Activated naive CD8-positive, alpha-beta T cell treated with anti-CD3 and anti-CD28 coated beads for 36 hours (primary cell): ENCODE measurements around the gene CTNND2. TPM values are rescaled to one million over a fixed set of nuclear protein-coding genes. Genes with fewer than 3 reads are reported as not detected.

Source experiments
- DNase-seq: peaks from one replicate; pipeline ENCODE4 v3.0.0; 2021
- H3K27ac Mint-ChIP-seq: one replicate; pipeline ENCODE4 v1.8.0; 2022; ENCODE audit warnings: mild to moderate bottlenecking, moderate library complexity, mixed read lengths
- H3K27me3 Mint-ChIP-seq: one replicate; pipeline ENCODE4 v1.8.0; 2022; ENCODE audit warnings: mild to moderate bottlenecking, mixed read lengths
- H3K36me3 Mint-ChIP-seq: one replicate; pipeline ENCODE4 v1.8.0; 2021; ENCODE audit warnings: mild to moderate bottlenecking, mixed read lengths
- H3K4me1 Mint-ChIP-seq: one replicate; pipeline ENCODE4 v1.8.0; 2021; ENCODE audit warnings: mixed read lengths
- H3K4me3 Mint-ChIP-seq: one replicate; pipeline ENCODE4 v1.8.0; 2022; ENCODE audit warnings: mild to moderate bottlenecking, moderate library complexity, mixed read lengths
- H3K9me3 Mint-ChIP-seq: one replicate; pipeline ENCODE4 v1.8.0; 2022; ENCODE audit warnings: mixed read lengths
- total RNA-seq, 2 experiments: library from RNA; stranded (reverse); gene quantifications; one replicate each; pipeline ENCODE4 v1.2.3, GENCODE V29; 2021

Gene CTNND2
- total RNA-seq, 2 experiments from 2014 or later, result not detected

- Mint-ChIP-seq H3K36me3 (no peaks in the 10 kb centered on the region), H3K27ac (no peak overlapping the region), H3K4me1 (peaks cover 8% of the 10 kb centered on the region), H3K4me3 (no peak overlapping the region), H3K27me3 (peaks cover 64% of the 10 kb centered on the region), H3K9me3 (no peaks in the 10 kb centered on the region)
- DNase-seq, result no peak
These were observed 518.3 kb downstream of the CTNND2 start for GRCh38 chr5:11385901-11386293.

DNA sequence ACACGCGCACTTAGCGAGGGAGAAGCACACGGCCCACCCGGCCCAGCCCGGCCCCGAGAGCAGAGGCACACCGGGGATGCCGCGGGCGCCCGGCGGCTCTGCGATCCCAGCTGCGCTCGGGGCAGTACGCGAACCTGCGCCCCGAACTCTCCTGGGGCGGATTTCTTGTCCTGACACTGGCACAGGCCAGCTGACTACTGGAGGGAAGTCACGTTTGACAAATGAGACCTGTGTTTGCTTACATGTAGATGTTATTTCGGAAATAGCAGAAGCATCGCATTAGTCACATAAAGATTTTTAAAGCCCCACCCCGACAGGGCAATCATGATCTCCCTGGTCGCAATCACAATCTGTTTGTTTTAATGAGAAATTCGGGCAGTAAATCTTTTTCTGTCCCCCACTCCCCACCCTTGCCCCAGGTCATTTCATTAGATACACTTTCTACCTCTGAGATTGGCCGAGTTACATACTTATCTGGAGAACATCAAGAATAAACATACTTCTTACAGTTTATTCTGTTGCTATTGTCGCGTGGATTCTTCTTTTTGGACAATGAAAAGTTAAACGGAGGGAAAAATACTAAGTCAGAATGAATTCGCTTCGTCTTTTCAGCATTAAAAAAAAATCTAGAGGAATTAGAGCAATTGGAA lies 518.9 kb downstream of the CTNND2 start:
- Mint-ChIP-seq H3K4me3 (peak overlapping the region; percentile 46), H3K9me3 (no peaks in the 10 kb centered on the region), H3K27me3 (peaks cover 64% of the 10 kb centered on the region), H3K4me1 (peaks cover 8% of the 10 kb centered on the region), H3K27ac (no peak overlapping the region), H3K36me3 (no peaks in the 10 kb centered on the region)
- DNase-seq, result peak; percentile 2

- Mint-ChIP-seq H3K27ac (no peak overlapping the region), H3K9me3 (no peaks in the 10 kb centered on the region), H3K27me3 (peaks cover 59% of the 10 kb centered on the region), H3K4me3 (no peak overlapping the region), H3K36me3 (no peaks in the 10 kb centered on the region), H3K4me1 (peaks cover 8% of the 10 kb centered on the region)
- peak; percentile 12 for DNase-seq
These were observed 519.6 kb downstream of the CTNND2 start for GRCh38 chr5:11384441-11385250.

DNA sequence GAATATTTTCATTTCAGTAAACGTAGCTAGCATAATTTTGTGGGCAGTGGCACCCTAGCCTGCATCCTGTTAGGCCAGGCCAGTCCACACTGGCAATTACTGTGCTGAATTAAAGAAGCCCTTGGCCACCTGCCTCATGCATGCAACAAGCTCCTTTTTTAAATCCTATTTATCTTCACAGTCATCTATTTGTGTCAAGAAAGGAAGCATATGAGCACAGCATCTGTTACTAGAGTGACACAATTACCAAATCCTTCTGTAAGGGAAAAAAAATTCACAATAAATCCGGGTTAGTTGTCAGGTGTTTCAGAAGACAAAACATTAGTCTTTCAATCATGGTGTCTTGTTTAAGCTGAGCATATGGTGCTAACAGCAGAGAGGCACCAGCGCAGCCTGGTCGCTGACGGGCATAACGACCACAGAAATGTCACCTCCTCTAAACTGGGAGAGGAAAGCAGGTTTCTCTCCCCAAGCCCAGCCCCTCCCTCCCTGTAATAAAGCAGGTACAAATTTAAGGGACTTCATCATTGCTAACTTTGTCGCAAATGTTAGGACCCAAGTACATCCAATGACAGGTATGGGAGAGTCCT lies 520.6 kb downstream of the CTNND2 start:
- Mint-ChIP-seq H3K4me1 (peaks cover 8% of the 10 kb centered on the region), H3K4me3 (no peak overlapping the region), H3K27me3 (peaks cover 59% of the 10 kb centered on the region), H3K27ac (no peak overlapping the region), H3K9me3 (no peaks in the 10 kb centered on the region), H3K36me3 (no peaks in the 10 kb centered on the region)
- DNase-seq, result no peak

DNA sequence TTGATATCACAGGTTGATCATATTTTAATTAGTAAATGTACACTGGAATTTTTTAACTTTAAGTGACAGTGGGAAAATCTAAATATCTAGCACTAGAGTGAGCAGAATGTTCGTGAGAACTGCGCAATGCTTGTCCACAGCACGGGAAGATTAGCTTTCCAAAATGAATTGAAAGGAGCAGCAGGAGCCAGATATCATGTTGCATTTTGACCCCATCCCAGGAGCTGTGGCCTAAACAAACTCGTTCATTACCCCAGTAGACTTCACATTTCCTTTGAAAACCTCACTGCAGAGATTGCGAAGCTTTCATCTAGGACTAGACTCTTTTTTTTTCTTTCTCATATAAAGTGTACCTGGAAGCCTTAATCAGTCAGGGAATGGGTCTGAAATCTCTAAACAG lies 525.8 kb downstream of the CTNND2 start:
- peaks cover 2% of the 10 kb centered on the region for H3K9me3 Mint-ChIP-seq
- no peak overlapping the region for H3K4me3 Mint-ChIP-seq
- no peaks in the 10 kb centered on the region for H3K36me3 Mint-ChIP-seq

GRCh38 chr5:11377896-11378295 lies 526.4 kb downstream of the CTNND2 start:
- no peaks in the 10 kb centered on the region for H3K4me1 Mint-ChIP-seq
- no peak for DNase-seq
- peaks cover 2% of the 10 kb centered on the region for H3K9me3 Mint-ChIP-seq
- H3K4me3 Mint-ChIP-seq, result no peak overlapping the region
- no peaks in the 10 kb centered on the region for H3K36me3 Mint-ChIP-seq
- no peak overlapping the region for H3K27ac Mint-ChIP-seq
- peaks cover 23% of the 10 kb centered on the region for H3K27me3 Mint-ChIP-seq

More for the DNA sequence above, 525.8 kb downstream of the CTNND2 start:
- Mint-ChIP-seq H3K27me3 (peaks cover 29% of the 10 kb centered on the region), H3K27ac (no peak overlapping the region), H3K4me1 (no peaks in the 10 kb centered on the region)
- DNase-seq, result no peak

DNA sequence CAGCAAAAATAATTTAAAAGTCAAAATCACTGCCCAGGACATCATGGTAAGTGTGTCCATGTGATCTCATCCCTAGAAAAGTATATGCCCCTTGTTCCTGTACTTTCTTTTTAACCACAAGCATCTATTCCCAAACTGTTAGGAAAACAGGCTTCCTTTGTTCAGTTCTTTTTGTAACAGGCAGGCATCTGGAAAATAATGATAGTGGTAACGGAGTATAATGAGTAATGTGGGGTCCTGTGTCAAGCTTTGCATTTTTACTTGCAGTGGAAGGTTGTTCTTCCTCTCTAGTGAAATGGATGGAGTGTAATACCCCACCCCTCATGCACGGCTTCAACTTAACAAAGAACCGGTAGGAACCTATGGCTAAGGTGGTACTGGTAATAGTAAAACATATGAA lies 532.1 kb downstream of the CTNND2 start:
- DNase-seq, result no peak
- Mint-ChIP-seq H3K36me3 (no peaks in the 10 kb centered on the region), H3K4me1 (no peaks in the 10 kb centered on the region), H3K27ac (no peak overlapping the region), H3K4me3 (no peak overlapping the region), H3K9me3 (peaks cover 2% of the 10 kb centered on the region), H3K27me3 (peaks cover 17% of the 10 kb centered on the region)

GRCh38 chr5:11371021-11371420 lies 533.2 kb downstream of the CTNND2 start:
- DNase-seq, result no peak
- Mint-ChIP-seq H3K4me1 (no peaks in the 10 kb centered on the region), H3K36me3 (no peaks in the 10 kb centered on the region), H3K4me3 (no peak overlapping the region), H3K9me3 (no peaks in the 10 kb centered on the region), H3K27ac (no peak overlapping the region), H3K27me3 (peaks cover 17% of the 10 kb centered on the region)

GRCh38 chr5:11364531-11364930 lies 539.7 kb downstream of the CTNND2 start:
- H3K9me3 Mint-ChIP-seq, result no peaks in the 10 kb centered on the region
- no peak for DNase-seq
- H3K4me3 Mint-ChIP-seq, result no peak overlapping the region
- H3K36me3 Mint-ChIP-seq, result no peaks in the 10 kb centered on the region
- peaks cover 9% of the 10 kb centered on the region for H3K27me3 Mint-ChIP-seq
- no peak overlapping the region for H3K27ac Mint-ChIP-seq
- no peaks in the 10 kb centered on the region for H3K4me1 Mint-ChIP-seq

DNA sequence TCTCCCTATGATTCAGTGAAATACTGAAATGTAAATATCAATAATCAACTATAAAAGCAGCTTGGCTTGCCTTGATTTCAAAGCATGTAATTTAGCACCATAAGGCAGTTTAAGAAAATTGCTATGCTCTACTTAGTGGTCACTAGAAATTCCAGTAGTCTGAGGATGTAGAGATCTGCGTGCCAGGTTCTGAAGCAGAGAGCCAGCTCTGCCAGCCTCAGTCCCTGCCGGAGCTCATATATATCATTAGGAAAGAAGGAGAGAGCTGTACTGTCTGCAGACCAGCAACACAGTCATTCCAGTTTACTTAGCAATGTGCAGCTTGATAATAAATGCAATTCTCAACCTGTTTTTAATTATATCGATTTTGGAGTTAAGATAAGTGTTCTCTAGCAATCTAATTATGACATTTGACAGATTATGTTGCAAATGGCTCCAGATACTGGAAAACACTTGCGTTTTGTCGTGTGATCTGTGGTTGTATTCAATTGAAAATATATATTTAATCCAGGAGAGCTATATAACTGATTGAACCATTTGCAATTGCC lies 540.5 kb downstream of the CTNND2 start:
- Mint-ChIP-seq H3K4me3 (no peak overlapping the region), H3K27me3 (peaks cover 9% of the 10 kb centered on the region), H3K27ac (no peak overlapping the region), H3K9me3 (no peaks in the 10 kb centered on the region), H3K36me3 (no peaks in the 10 kb centered on the region), H3K4me1 (no peaks in the 10 kb centered on the region)
- DNase-seq, result no peak

- H3K4me3 Mint-ChIP-seq, result no peak overlapping the region
- H3K9me3 Mint-ChIP-seq, result no peaks in the 10 kb centered on the region
- no peaks in the 10 kb centered on the region for H3K27me3 Mint-ChIP-seq
- H3K27ac Mint-ChIP-seq, result no peak overlapping the region
- no peak for DNase-seq
- no peaks in the 10 kb centered on the region for H3K36me3 Mint-ChIP-seq
- no peaks in the 10 kb centered on the region for H3K4me1 Mint-ChIP-seq
These were observed 542.5 kb downstream of the CTNND2 start for GRCh38 chr5:11361768-11362167.

DNA sequence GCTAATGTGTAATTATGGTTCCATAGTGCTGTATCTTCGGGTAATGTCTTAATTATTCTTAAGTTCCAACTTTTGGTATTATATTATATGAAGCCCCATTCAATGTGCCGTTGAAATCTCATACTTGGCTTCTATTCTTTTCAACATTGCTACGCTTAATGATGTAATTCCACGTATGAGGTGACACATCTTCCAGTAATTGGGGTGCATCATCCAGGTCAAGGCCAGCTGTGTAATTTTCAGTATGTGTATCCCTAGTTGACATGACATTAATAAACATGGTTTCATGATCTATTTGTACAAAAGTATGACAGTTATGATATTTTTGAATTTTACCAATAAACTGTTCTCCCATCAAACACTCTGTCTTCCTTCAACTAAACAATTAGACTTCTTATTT lies 546.3 kb downstream of the CTNND2 start:
- Mint-ChIP-seq H3K27ac (no peak overlapping the region), H3K9me3 (no peaks in the 10 kb centered on the region), H3K27me3 (no peaks in the 10 kb centered on the region), H3K4me3 (no peak overlapping the region), H3K4me1 (no peaks in the 10 kb centered on the region), H3K36me3 (no peaks in the 10 kb centered on the region)
- no peak for DNase-seq

DNA sequence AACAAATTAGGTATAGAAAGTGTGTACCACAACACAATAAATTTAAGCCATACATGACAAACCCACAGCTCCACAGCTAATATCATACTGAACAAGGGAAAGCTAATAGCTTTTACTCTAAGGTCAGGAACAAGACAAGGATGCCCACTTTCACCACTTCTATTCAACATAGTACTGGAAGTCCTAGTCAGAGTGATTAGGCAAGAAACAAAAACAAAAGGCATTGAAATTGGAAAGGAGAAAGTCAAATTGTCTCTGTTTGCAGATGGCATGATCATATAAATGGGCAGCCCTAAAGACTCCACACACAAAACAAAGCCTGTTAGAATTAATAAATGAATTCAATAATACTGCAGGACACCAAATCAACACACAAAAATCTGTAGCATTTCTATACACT lies 548.8 kb downstream of the CTNND2 start:
- Mint-ChIP-seq H3K4me1 (no peaks in the 10 kb centered on the region), H3K36me3 (no peaks in the 10 kb centered on the region), H3K4me3 (no peak overlapping the region), H3K27ac (no peak overlapping the region), H3K27me3 (no peaks in the 10 kb centered on the region), H3K9me3 (no peaks in the 10 kb centered on the region)
- DNase-seq, result no peak

- no peak for DNase-seq
- Mint-ChIP-seq H3K4me3 (no peak overlapping the region), H3K36me3 (no peaks in the 10 kb centered on the region), H3K27ac (no peak overlapping the region), H3K4me1 (no peaks in the 10 kb centered on the region), H3K27me3 (peaks cover 14% of the 10 kb centered on the region), H3K9me3 (no peaks in the 10 kb centered on the region)
These were observed 557.9 kb downstream of the CTNND2 start for GRCh38 chr5:11346336-11346735.
